Upper lobe of left lung (tissue), 6 donors: ENCODE results near the gene NDUFB10. TPM values are rescaled to one million over a fixed set of nuclear protein-coding genes. Genes with fewer than 3 reads are reported as not detected.
A peak's percentile ranks its signal among the peaks of the same experiment; 100 is the strongest.
"Not testable (repeated sequence)": the region's sequence is repeated elsewhere in the genome, so short reads cannot be mapped to it uniquely, and the experiment has no call there.

Experiments
- ATAC-seq, 2 donors: fragments of 200-7000 bp; cut with Tn5 transposase; one replicate each; pipeline ENCODE4 v1.9.1; 2022; ENCODE audit warnings: mild to moderate bottlenecking in 2 of 2, moderate library complexity in 2 of 2; ENCODE audit not compliant: low FRiP score in 2 of 2
- DNase-seq, 2 donors: peaks; one replicate each; pipeline ENCODE4 v3.0.0-alpha.2; 2019 to 2020
- H3K27ac ChIP-seq, 4 donors: fragments of 200-600 bp; sonication (generic); one replicate each; pipeline ENCODE4 v1.5.1; 2016 to 2019
- H3K27me3 ChIP-seq, 4 donors: fragments of 200-600 bp; sonication (generic); one replicate each; pipeline ENCODE4 v1.5.1; 2017 to 2019
- H3K36me3 ChIP-seq, 4 donors: fragments of 200-600 bp; sonication (generic); one replicate each; pipeline ENCODE4 v1.5.1; 2016 to 2019
- H3K4me1 ChIP-seq, 4 donors: fragments of 200-600 bp; sonication (generic); one replicate each; pipeline ENCODE4 v1.5.1; 2018 to 2019
- H3K4me3 ChIP-seq, 4 donors: fragments of 200-600 bp; sonication (generic); one replicate each; pipeline ENCODE4 v1.5.1; 2017 to 2019; ENCODE audit warnings: mild to moderate bottlenecking in 2 of 4, moderate library complexity in 1 of 4
- H3K9me3 ChIP-seq, 4 donors: fragments of 200-600 bp; sonication (generic); one replicate each; pipeline ENCODE4 v1.5.1; 2018 to 2019
- CTCF ChIP-seq, 6 experiments: fragments of 450-650 bp in 4 of 6; fragments of 200-600 bp in 2 of 6; sonication (generic) in 2 of 6; IDR thresholded peaks; one replicate each; pipeline ENCODE4 v1.5.1; 2016 to 2019; ENCODE audit warnings: antibody characterized with exemption in 6 of 6
- EP300 ChIP-seq, 4 donors: sonication (generic); formaldehyde crosslinking; IDR thresholded peaks; one replicate each; pipeline ENCODE4 v1.5.1; 2017; ENCODE audit warnings: antibody characterized with exemption in 4 of 4, control low read depth in 2 of 4
- POLR2A ChIP-seq, 4 donors: fragments of 450-650 bp; IDR thresholded peaks; one replicate each; pipeline ENCODE4 v1.5.1; 2016 to 2017; ENCODE audit warnings: antibody characterized with exemption in 4 of 4, mild to moderate bottlenecking in 2 of 4
- POLR2AphosphoS5 ChIP-seq, 2 donors: sonication (generic); formaldehyde crosslinking; IDR thresholded peaks; one replicate each; pipeline ENCODE4 v1.5.1; 2017; ENCODE audit warnings: antibody characterized with exemption in 2 of 2
- WGBS, 2 donors: methylation state at CpG; one replicate each; pipeline ENCODE4 v1.1.5; 2017 to 2018; 5-methylcytosine and 5-hydroxymethylcytosine counted together
- total RNA-seq, 6 donors: library from RNA; depleted of rRNA in 4 of 6; stranded (reverse); fragments of >200 nt in 4 of 6; gene quantifications; one replicate each; pipeline versions ENCODE4 v1.1.0 to v1.2.1, GENCODE V29; 2016 to 2021
- donor health status: DM: no; HTN: no; CAD: no; lungs with moderate emphysema.
- donor health status: DM: no; HTN: yes; CAD: no; lungs with severe emphysema.

Gene NDUFB10
- total RNA-seq, 6 donors from 2014 or later: 76.5 to 245 (median 107) TPM

- Histone ChIP-seq H3K27ac (no peak overlapping the region), H3K4me3 (no peak overlapping the region), H3K4me1 (peaks cover 0 to 2% (median under 1%) of the 10 kb centered on the region in 4 donors), H3K9me3 (no peaks in the 10 kb centered on the region), H3K27me3 (no peaks in the 10 kb centered on the region), H3K36me3 (no peaks in the 10 kb centered on the region)
- peak in 1 of 2 donors; percentile 50 for ATAC-seq
- DNase-seq: peak in 1 of 2 donors; percentile 77
- TF ChIP-seq CTCF (IDR thresholded peaks at IDR 0.05) (no peak), POLR2A (IDR thresholded peaks at IDR 0.05) (no peak), EP300 (IDR thresholded peaks at IDR 0.05) (no peak), POLR2AphosphoS5 (IDR thresholded peaks at IDR 0.05) (no peak)
- WGBS, 2 donors: 91 to 93% methylated on average over 13 to 21 of the region's 22 CpGs
Observed at GRCh38 chr16:1953734-1954133, 5.6 kb upstream of the NDUFB10 start.

- peaks cover 14 to 20% (median 15%) of the 10 kb centered on the region in 4 donors for H3K36me3 ChIP-seq
- not testable (repeated sequence) for ATAC-seq, H3K27me3 ChIP-seq, H3K27ac ChIP-seq, DNase-seq, H3K9me3 ChIP-seq, H3K4me3 ChIP-seq
- peaks cover 13 to 27% (median 18%) of the 10 kb centered on the region in 4 donors for H3K4me1 ChIP-seq
- 88% methylated on average over 16 to 20 of the region's 22 CpGs for WGBS, 2 donors
Observed at GRCh38 chr16:1957434-1958142, 1.8 kb upstream of the NDUFB10 start.

GRCh38 chr16:1958143-1958491 lies 1.2 kb upstream of the NDUFB10 start:
- 76 to 87% methylated on average over 7 to 10 of the region's 30 CpGs for WGBS, 2 donors
- H3K36me3 ChIP-seq: peaks cover 14 to 25% (median 21%) of the 10 kb centered on the region in 4 donors
- not testable (repeated sequence) for ATAC-seq, H3K27me3 ChIP-seq, H3K4me3 ChIP-seq, H3K9me3 ChIP-seq, H3K27ac ChIP-seq
- DNase-seq: peak in 1 of 2 donors; percentile 84
- H3K4me1 ChIP-seq: peaks cover 16 to 31% (median 20%) of the 10 kb centered on the region in 4 donors

- Histone ChIP-seq H3K4me1 (peaks cover 21 to 38% (median 24%) of the 10 kb centered on the region in 4 donors), H3K27me3 (no peaks in the 10 kb centered on the region), H3K4me3 (peak overlapping the region in 3 of 4 donors; percentile 72 to 95 (median 94)), H3K9me3 (no peaks in the 10 kb centered on the region), H3K36me3 (peaks cover 14 to 32% (median 23%) of the 10 kb centered on the region in 4 donors), H3K27ac (peak overlapping the region; percentile 79 to 94 (median 90))
- TF ChIP-seq CTCF (IDR thresholded peaks at IDR 0.05) (no peak), EP300 (IDR thresholded peaks at IDR 0.05) (no peak), POLR2A (IDR thresholded peaks at IDR 0.05) (no peak), POLR2AphosphoS5 (IDR thresholded peaks at IDR 0.05) (no peak)
- DNase-seq: no peak
- peak; percentile 0 to 35 for ATAC-seq
- 19 to 41% methylated on average over 8 to 13 of the region's 14 CpGs for WGBS, 2 donors
Observed at GRCh38 chr16:1958715-1959268, 546 bp upstream of the NDUFB10 start.

GRCh38 chr16:1960665-1961630 lies 1.6 kb downstream of the NDUFB10 start:
- DNase-seq (no peak), ATAC-seq (no peak)
- H3K9me3 ChIP-seq: no peaks in the 10 kb centered on the region
- peak overlapping the region in 1 of 4 donors; percentile 94 for H3K27ac ChIP-seq
- H3K36me3 ChIP-seq: peaks cover 14 to 34% (median 23%) of the 10 kb centered on the region in 4 donors
- no peak for TF ChIP-seq CTCF (IDR thresholded peaks at IDR 0.05)
- TF ChIP-seq POLR2A (IDR thresholded peaks at IDR 0.05): no peak
- TF ChIP-seq EP300 (IDR thresholded peaks at IDR 0.05): no peak
- TF ChIP-seq POLR2AphosphoS5 (IDR thresholded peaks at IDR 0.05): no peak
- H3K27me3 ChIP-seq: no peaks in the 10 kb centered on the region
- peaks cover 27 to 51% (median 32%) of the 10 kb centered on the region in 4 donors for H3K4me1 ChIP-seq
- 63 to 64% methylated on average over 14 to 20 of the region's 20 CpGs for WGBS, 2 donors
- H3K4me3 ChIP-seq: peak overlapping the region in 1 of 4 donors; percentile 94
